SK-N-SH (cell line): ENCODE data around the gene PRRT1B. TPM values are rescaled to one million over a fixed set of nuclear protein-coding genes. Genes with fewer than 3 reads are reported as not detected.
"Not testable (repeated sequence)": the region's sequence is repeated elsewhere in the genome, so short reads cannot be mapped to it uniquely, and the experiment has no call there.

Experiments
- CTCF ChIA-PET: fragments of 300-600, 350-600 bp; formaldehyde crosslinking; extraction: SDS; loops from one replicate; lab custom pipeline; 2021; lab: Yijun Ruan, JAX
- POLR2A ChIA-PET: fragments of 350-600 bp; sonication (Branson Sonifier 250); formaldehyde crosslinking; extraction: SDS; loops from one replicate; lab custom pipeline; 2020; ENCODE audit warnings: antibody characterized with exemption, inconsistent platforms; lab: Yijun Ruan, JAX
- DNase-seq: peaks from one replicate; pipeline ENCODE4 v3.0.0; 2012
- H2AFZ ChIP-seq: fragments of 200-600 bp; sonication (generic); 2 replicates; pipeline ENCODE4 v1.8.1; 2016; ENCODE audit warnings: antibody characterized with exemption, mild to moderate bottlenecking, low read depth
- H3F3A ChIP-seq: fragments of 200-600 bp; sonication (generic); replicated peaks from 2 replicates; pipeline ENCODE3; 2016; ENCODE audit warnings: antibody characterized with exemption, mild to moderate bottlenecking; ENCODE audit not compliant: insufficient read depth
- H3K27ac ChIP-seq, 2 experiments: fragments of 200-500 bp in 1 of 2; fragments of 200-600 bp in 1 of 2; sonication (Bioruptor generic) in 1 of 2; sonication (generic), shearing (Covaris generic) in 1 of 2; 2 replicates each; pipeline versions ENCODE4 v1.5.1 to v1.6.1; 2014 to 2016; ENCODE audit warnings: low read depth in 2 of 2, inconsistent platforms in 1 of 2, low read length in 1 of 2, mild to moderate bottlenecking in 1 of 2, mixed read lengths in 1 of 2
- H3K27me3 ChIP-seq: fragments of 200-600 bp; sonication (generic), shearing (Covaris generic); 2 replicates; pipeline ENCODE4 v1.6.1; 2016; ENCODE audit warnings: mixed run types; ENCODE audit not compliant: insufficient read depth
- H3K36me3 ChIP-seq, 2 experiments: fragments of 200-500 bp in 1 of 2; fragments of 200-600 bp in 1 of 2; sonication (Bioruptor generic) in 1 of 2; sonication (generic) in 1 of 2; replicated peaks in 1 of 2; 2 replicates each; pipeline versions ENCODE3 to v1.5.1; 2014 to 2016; ENCODE audit warnings: low read length in 1 of 2, mild to moderate bottlenecking in 1 of 2; ENCODE audit not compliant: insufficient read depth in 2 of 2, control insufficient read depth in 1 of 2
- H3K4me1 ChIP-seq, 2 experiments: fragments of 200-500 bp in 1 of 2; fragments of 200-600 bp in 1 of 2; sonication (Bioruptor generic) in 1 of 2; sonication (generic), shearing (Covaris generic) in 1 of 2; 2 replicates each; pipeline versions ENCODE4 v1.5.1 to v1.6.1; 2014 to 2016; ENCODE audit warnings: low read depth in 1 of 2, low read length in 1 of 2, mixed run types in 1 of 2; ENCODE audit not compliant: insufficient read depth in 2 of 2, control insufficient read depth in 1 of 2
- H3K4me2 ChIP-seq: fragments of 200-600 bp; sonication (generic), shearing (Covaris generic); 2 replicates; pipeline ENCODE4 v1.6.1; 2017; ENCODE audit warnings: mixed run types
- H3K4me3 ChIP-seq, 2 experiments: fragments of 200-500 bp in 1 of 2; fragments of 200-600 bp in 1 of 2; sonication (Bioruptor generic) in 1 of 2; sonication (generic), shearing (Covaris generic) in 1 of 2; 2 replicates each; pipeline versions ENCODE4 v1.5.1 to v1.8.1; 2014 to 2016; ENCODE audit warnings: low read depth in 2 of 2, inconsistent platforms in 1 of 2, low read length in 1 of 2, mild to moderate bottlenecking in 1 of 2, mixed read lengths in 1 of 2, moderate library complexity in 1 of 2
- H3K79me2 ChIP-seq: fragments of 200-600 bp; sonication (generic); 2 replicates; pipeline ENCODE4 v1.8.1; 2017; ENCODE audit warnings: mild to moderate bottlenecking; ENCODE audit not compliant: insufficient read depth
- H3K9ac ChIP-seq: fragments of 200-600 bp; sonication (generic); 2 replicates; pipeline ENCODE4 v1.6.1; 2017; ENCODE audit warnings: mixed run types
- H3K9me2 ChIP-seq: fragments of 200-600 bp; sonication (generic); 2 replicates; pipeline ENCODE4 v1.6.1; 2017; ENCODE audit warnings: mixed run types
- H3K9me3 ChIP-seq: fragments of 200-600 bp; sonication (generic); 2 replicates; pipeline ENCODE4 v1.6.1; 2017; ENCODE audit warnings: mixed run types, mild to moderate bottlenecking, moderate library complexity
- H4K20me1 ChIP-seq: fragments of 200-600 bp; sonication (generic); 2 replicates; pipeline ENCODE4 v1.6.1; 2017; ENCODE audit warnings: mild to moderate bottlenecking, mixed run types; ENCODE audit not compliant: insufficient read depth
- FOXM1 ChIP-seq: IDR thresholded peaks from 2 replicates; pipeline ENCODE4 v1.4.0; 2012; ENCODE audit warnings: low read depth, mild to moderate bottlenecking
- GABPA ChIP-seq: IDR thresholded peaks from 2 replicates; pipeline ENCODE4 v1.4.0; 2012; ENCODE audit warnings: low read depth, mild to moderate bottlenecking
- GATA2 ChIP-seq: sonication (generic); formaldehyde crosslinking; IDR thresholded peaks from 2 replicates; pipeline ENCODE4 v1.5.0; 2020; ENCODE audit warnings: mild to moderate bottlenecking, missing genetic modification reagents
- NRF1 ChIP-seq: IDR thresholded peaks from 2 replicates; pipeline ENCODE4 v1.6.1; 2012; ENCODE audit warnings: low read depth, mild to moderate bottlenecking, low read length
- PBX3 ChIP-seq: IDR thresholded peaks from 2 replicates; pipeline ENCODE4; 2012
- RAD21 ChIP-seq: IDR thresholded peaks from 2 replicates; pipeline ENCODE4 v1.6.1; 2012; ENCODE audit warnings: mild to moderate bottlenecking, low read length
- RXRA ChIP-seq: IDR thresholded peaks from 2 replicates; pipeline ENCODE4 v1.4.0; 2012; ENCODE audit warnings: low read depth, mild to moderate bottlenecking, borderline replicate concordance
- ZBTB33 ChIP-seq: IDR thresholded peaks from 2 replicates; pipeline ENCODE4 v1.4.0; 2012; ENCODE audit warnings: low read depth, borderline replicate concordance
- WGBS: methylation state at CpG from one replicate; pipeline ENCODE4 v1.1.6; 2017; ENCODE audit warnings: low lambda C conversion rate; 5-methylcytosine and 5-hydroxymethylcytosine counted together
- polyA plus RNA-seq, 3 experiments: library from polyadenylated mRNA; depleted of rRNA; stranded (reverse); fragments of >200 nt; gene quantifications; 2 replicates each; pipeline ENCODE4 v1.2.3, GENCODE V29; 2012

PRRT1B gene
- polyA plus RNA-seq, 1 of the 3 experiments (the other 2 are of a cell fraction): not detected

- no peak for TF ChIP-seq ZBTB33
- TF ChIP-seq RXRA: no peak
Observed at GRCh38 chr9:131543141-131543540, 2.2 kb upstream of the PRRT1B start (continued).

GRCh38 chr9:131545786-131546335, 538 bp downstream of the PRRT1B start:
- Histone ChIP-seq H3K27me3 (peaks cover 41% of the 10 kb centered on the region), H4K20me1 (no peaks in the 10 kb centered on the region), H2AFZ (no peak overlapping the region), H3K27ac (no peak overlapping the region), H3K4me1 (peaks cover 0 to 5% of the 10 kb centered on the region in 2 experiments; a peak in 1 of 4 replicates), H3K36me3 (no peaks in the 10 kb centered on the region), H3F3A (no peaks in the 10 kb centered on the region), H3K9me2 (no peaks in the 10 kb centered on the region), H3K4me3 (peak overlapping the region in 1 of 2 experiments; percentile 31; a peak in 2 of 4 replicates), H3K9ac (no peak overlapping the region), H3K4me2 (peak overlapping the region; percentile 70; the same call in 1 of the 2 replicates), H3K9me3 (peaks cover 15% of the 10 kb centered on the region), H3K79me2 (no peaks in the 10 kb centered on the region)
- ChIA-PET POLR2A (no interaction called here), CTCF (interaction anchor here (1.0 to 2.3 kb wide), 4 partner anchors 14 to 196 kb away, joined by 3 to 9 read pairs (median 6); partner anchors contain the start of genes RAPGEF1 and UCK1)
- DNase-seq: peak; percentile 57
- 2% methylated on average over 14 of the region's 30 CpGs for WGBS
- TF ChIP-seq FOXM1: no peak
- TF ChIP-seq GABPA: no peak
- no peak for TF ChIP-seq RAD21
- TF ChIP-seq PBX3: no peak

- Histone ChIP-seq H3K4me2 (peak overlapping the region; percentile 70), H3K27ac (no peak overlapping the region), H3K36me3 (no peaks in the 10 kb centered on the region), H3K9me2 (no peaks in the 10 kb centered on the region), H3K9me3 (peaks cover 15% of the 10 kb centered on the region), H4K20me1 (no peaks in the 10 kb centered on the region), H3K4me3 (peak overlapping the region; percentile 24 to 31; a peak in 3 of 4 replicates), H2AFZ (no peak overlapping the region), H3K9ac (no peak overlapping the region), H3K4me1 (peaks cover 0 to 5% of the 10 kb centered on the region in 2 experiments; a peak in 1 of 4 replicates), H3K79me2 (no peaks in the 10 kb centered on the region), H3F3A (no peaks in the 10 kb centered on the region), H3K27me3 (peaks cover 41% of the 10 kb centered on the region)
- TF ChIP-seq GATA2 (CRISPR knock-in tag) (peak; percentile 49; the same call in 1 of the 2 replicates), NRF1 (no peak)
- POLR2A ChIA-PET: no interaction called here
- WGBS: 12% methylated on average over 22 of the region's 49 CpGs
- DNase-seq: peak; percentile 82
- CTCF ChIA-PET: interaction anchor here (1.1 to 2.3 kb wide), 4 partner anchors 9 to 196 kb away, joined by 3 to 9 read pairs (median 6); partner anchors contain the start of genes RAPGEF1 and UCK1
Observed at GRCh38 chr9:131546336-131547084, 1.2 kb downstream of the PRRT1B start.

- H3K4me2 ChIP-seq, DNase-seq, CTCF ChIA-PET, H3F3A ChIP-seq, H3K9me2 ChIP-seq, H3K27ac ChIP-seq, H3K36me3 ChIP-seq, H4K20me1 ChIP-seq, H2AFZ ChIP-seq, H3K9me3 ChIP-seq, POLR2A ChIA-PET, H3K4me1 ChIP-seq, H3K79me2 ChIP-seq, H3K4me3 ChIP-seq, H3K9ac ChIP-seq: not testable (repeated sequence)
- H3K27me3 ChIP-seq: peaks cover 41% of the 10 kb centered on the region
- 67% methylated on average over 10 of the region's 10 CpGs for WGBS
Observed at GRCh38 chr9:131549186-131549585, 3.9 kb downstream of the PRRT1B start.

- H3K36me3 ChIP-seq, CTCF ChIA-PET, H3F3A ChIP-seq, POLR2A ChIA-PET, H4K20me1 ChIP-seq, H3K27ac ChIP-seq, DNase-seq, H3K9ac ChIP-seq, H3K4me3 ChIP-seq, H3K9me3 ChIP-seq, H2AFZ ChIP-seq, H3K79me2 ChIP-seq, H3K4me1 ChIP-seq, H3K9me2 ChIP-seq, H3K4me2 ChIP-seq: not testable (repeated sequence)
- H3K27me3 ChIP-seq: peaks cover 35% of the 10 kb centered on the region
- WGBS: 78% methylated on average over 8 of the region's 8 CpGs
Observed at GRCh38 chr9:131550465-131550864, 5.1 kb downstream of the PRRT1B start.
